Measurements from ENCODE around the gene HOOK2. TPM values are rescaled to one million over a fixed set of nuclear protein-coding genes. Genes with fewer than 3 reads are reported as not detected.
"Not testable (repeated sequence)": the region's sequence is repeated elsewhere in the genome, so short reads cannot be mapped to it uniquely, and the experiment has no call there.

The HOOK2 gene
- polyA plus RNA-seq, 5 donors: 59.2 to 79.9 (median 74.2) TPM

GRCh38 chr19:12723641-12724426 lies 51.5 kb downstream of the HOOK2 start, which contains the start of gene TNPO2:
Gene TNPO2 (minus strand): TSS chr19:12723932. CDS start chr19:12720977, 2,955 bp downstream.
- DNase-seq: peak; percentile 36 to 55

- no peak for DNase-seq
These were observed 52.0 kb downstream of the HOOK2 start for GRCh38 chr19:12723381-12723640.

- DNase-seq: peak; percentile 96
These were observed 52.6 kb downstream of the HOOK2 start for GRCh38 chr19:12722566-12723380.

GRCh38 chr19:12721656-12722565 lies 53.4 kb downstream of the HOOK2 start:
- DNase-seq: peak; percentile 77 to 80

GRCh38 chr19:12720851-12721655 lies 54.3 kb downstream of the HOOK2 start:
- no peak for DNase-seq

GRCh38 chr19:12720296-12720695 lies 55.1 kb downstream of the HOOK2 start:
- DNase-seq: no peak

- no peak for DNase-seq
These were observed 59.4 kb downstream of the HOOK2 start for GRCh38 chr19:12715929-12716328.

GRCh38 chr19:12715102-12715501 lies 60.2 kb downstream of the HOOK2 start:
- DNase-seq: no peak

GRCh38 chr19:12713304-12713703 lies 62.0 kb downstream of the HOOK2 start:
- not testable (repeated sequence) for DNase-seq

Other genes with a start within 250 kb of the HOOK2 start
- gene ZNF564, start 224.1 kb downstream of the HOOK2 start, polyA plus RNA-seq (ENCODE audit: insufficient read depth in 1 of 5, insufficient read length in 5 of 5, low replicate concordance in 1 of 5): 10 to 100 TPM in 3 of 5 donors, 1 to 10 TPM in 2; 8.4 to 12.1 (median 11.9) TPM
- gene ZNF490, start 164.7 kb downstream of the HOOK2 start, polyA plus RNA-seq (ENCODE audit: insufficient read depth in 1 of 5, insufficient read length in 5 of 5, low replicate concordance in 1 of 5): 1 to 10 TPM; 3.2 to 6.8 (median 5.0) TPM
- 10 to 100 TPM; 13.9 to 23.7 (median 21.9) TPM for gene ZNF791, start 164.6 kb downstream of the HOOK2 start, polyA plus RNA-seq (ENCODE audit: insufficient read depth in 1 of 5, insufficient read length in 5 of 5, low replicate concordance in 1 of 5)
- 10 to 100 TPM; 27.3 to 42.1 (median 32.8) TPM for gene MAN2B1, start 108.8 kb downstream of the HOOK2 start, polyA plus RNA-seq (ENCODE audit: insufficient read depth in 1 of 5, insufficient read length in 5 of 5, low replicate concordance in 1 of 5)
- gene WDR83, start 108.7 kb downstream of the HOOK2 start, polyA plus RNA-seq (ENCODE audit: insufficient read depth in 1 of 5, insufficient read length in 5 of 5, low replicate concordance in 1 of 5): 10 to 100 TPM; 18.4 to 28.6 (median 23.9) TPM
- 10 to 100 TPM; 77.1 to 96.0 (median 87.7) TPM for gene DHPS, start 93.7 kb downstream of the HOOK2 start, polyA plus RNA-seq (ENCODE audit: insufficient read depth in 1 of 5, insufficient read length in 5 of 5, low replicate concordance in 1 of 5)
- gene GNG14, start 87.6 kb downstream of the HOOK2 start, polyA plus RNA-seq (ENCODE audit: insufficient read depth in 1 of 5, insufficient read length in 5 of 5, low replicate concordance in 1 of 5): under 1 TPM in 2 of 5 donors, not detected in 3; 0.60 to 0.82 TPM
- 10 to 100 TPM in 3 of 5 donors, 1 to 10 TPM in 2; 7.9 to 14.1 (median 10.1) TPM for gene FBXW9, start 78.9 kb downstream of the HOOK2 start, polyA plus RNA-seq (ENCODE audit: insufficient read depth in 1 of 5, insufficient read length in 5 of 5, low replicate concordance in 1 of 5)
- gene TNPO2, start 51.6 kb downstream of the HOOK2 start, polyA plus RNA-seq (ENCODE audit: insufficient read depth in 1 of 5, insufficient read length in 5 of 5, low replicate concordance in 1 of 5): 10 to 100 TPM; 69.3 to 85.1 (median 75.9) TPM
- 100 to 1,000 TPM; 139 to 222 (median 153) TPM for gene TRIR, start 40.9 kb downstream of the HOOK2 start, polyA plus RNA-seq (ENCODE audit: insufficient read depth in 1 of 5, insufficient read length in 5 of 5, low replicate concordance in 1 of 5)
- 10 to 100 TPM; 52.8 to 70.1 (median 53.8) TPM for gene GET3, start 38.1 kb downstream of the HOOK2 start, polyA plus RNA-seq (ENCODE audit: insufficient read depth in 1 of 5, insufficient read length in 5 of 5, low replicate concordance in 1 of 5)
- gene BEST2, start 23.8 kb downstream of the HOOK2 start, polyA plus RNA-seq (ENCODE audit: insufficient read depth in 1 of 5, insufficient read length in 5 of 5, low replicate concordance in 1 of 5): under 1 TPM in 4 of 5 donors, not detected in 1; 0.09 to 0.19 (median 0.15) TPM
- 100 to 1,000 TPM in 1 of 5 donors, 10 to 100 TPM in 4; 14.8 to 132 (median 48.0) TPM for gene JUNB, start 15.9 kb upstream of the HOOK2 start, polyA plus RNA-seq (ENCODE audit: insufficient read depth in 1 of 5, insufficient read length in 5 of 5, low replicate concordance in 1 of 5)
- gene PRDX2, start 26.2 kb upstream of the HOOK2 start, polyA plus RNA-seq (ENCODE audit: insufficient read depth in 1 of 5, insufficient read length in 5 of 5, low replicate concordance in 1 of 5): 100 to 1,000 TPM; 197 to 304 (median 214) TPM
- 10 to 100 TPM in 1 of 5 donors, 1 to 10 TPM in 4; 4.2 to 10.2 (median 7.2) TPM for gene THSD8, start 26.5 kb upstream of the HOOK2 start, polyA plus RNA-seq (ENCODE audit: insufficient read depth in 1 of 5, insufficient read length in 5 of 5, low replicate concordance in 1 of 5)
- gene RNASEH2A, start 31.0 kb upstream of the HOOK2 start, polyA plus RNA-seq (ENCODE audit: insufficient read depth in 1 of 5, insufficient read length in 5 of 5, low replicate concordance in 1 of 5): 10 to 100 TPM; 29.8 to 42.9 (median 32.9) TPM
- under 1 TPM in 4 of 5 donors, not detected in 1; 0.08 to 0.19 (median 0.13) TPM for gene RTBDN, start 59.0 kb upstream of the HOOK2 start, polyA plus RNA-seq (ENCODE audit: insufficient read depth in 1 of 5, insufficient read length in 5 of 5, low replicate concordance in 1 of 5)
- 1 to 10 TPM; 1.6 to 2.1 (median 2.0) TPM for gene MAST1, start 63.0 kb upstream of the HOOK2 start, polyA plus RNA-seq (ENCODE audit: insufficient read depth in 1 of 5, insufficient read length in 5 of 5, low replicate concordance in 1 of 5)
- gene DNASE2, start 105.9 kb upstream of the HOOK2 start, polyA plus RNA-seq (ENCODE audit: insufficient read depth in 1 of 5, insufficient read length in 5 of 5, low replicate concordance in 1 of 5): 10 to 100 TPM; 19.8 to 25.3 (median 20.7) TPM
- 1 to 10 TPM in 2 of 5 donors, under 1 TPM in 3; 0.30 to 2.3 (median 0.67) TPM for gene KLF1, start 111.6 kb upstream of the HOOK2 start, polyA plus RNA-seq (ENCODE audit: insufficient read depth in 1 of 5, insufficient read length in 5 of 5, low replicate concordance in 1 of 5)
- gene GCDH, start 115.6 kb upstream of the HOOK2 start, polyA plus RNA-seq (ENCODE audit: insufficient read depth in 1 of 5, insufficient read length in 5 of 5, low replicate concordance in 1 of 5): 10 to 100 TPM; 19.5 to 31.5 (median 24.8) TPM
- gene SYCE2, start 143.7 kb upstream of the HOOK2 start, polyA plus RNA-seq (ENCODE audit: insufficient read depth in 1 of 5, insufficient read length in 5 of 5, low replicate concordance in 1 of 5): 1 to 10 TPM; 2.6 to 4.2 (median 3.1) TPM
- 10 to 100 TPM; 32.1 to 54.4 (median 44.3) TPM for gene FARSA, start 158.2 kb upstream of the HOOK2 start, polyA plus RNA-seq (ENCODE audit: insufficient read depth in 1 of 5, insufficient read length in 5 of 5, low replicate concordance in 1 of 5)
- 100 to 1,000 TPM; 632 to 884 (median 841) TPM for gene CALR, start 163.1 kb upstream of the HOOK2 start, polyA plus RNA-seq (ENCODE audit: insufficient read depth in 1 of 5, insufficient read length in 5 of 5, low replicate concordance in 1 of 5)
- 100 to 1,000 TPM in 1 of 5 donors, 10 to 100 TPM in 4; 55.7 to 105 (median 76.3) TPM for gene RAD23A, start 170.3 kb upstream of the HOOK2 start, polyA plus RNA-seq (ENCODE audit: insufficient read depth in 1 of 5, insufficient read length in 5 of 5, low replicate concordance in 1 of 5)
- gene GADD45GIP1, start 181.7 kb upstream of the HOOK2 start, polyA plus RNA-seq (ENCODE audit: insufficient read depth in 1 of 5, insufficient read length in 5 of 5, low replicate concordance in 1 of 5): 10 to 100 TPM; 22.7 to 51.6 (median 25.6) TPM
- gene DAND5, start 194.0 kb upstream of the HOOK2 start, polyA plus RNA-seq (ENCODE audit: insufficient read depth in 1 of 5, insufficient read length in 5 of 5, low replicate concordance in 1 of 5): under 1 TPM; 0.21 to 0.57 (median 0.26) TPM
- 100 to 1,000 TPM in 3 of 5 donors, 10 to 100 TPM in 2; 83.6 to 141 (median 101) TPM for gene NFIX, start 219.9 kb upstream of the HOOK2 start, polyA plus RNA-seq (ENCODE audit: insufficient read depth in 1 of 5, insufficient read length in 5 of 5, low replicate concordance in 1 of 5)